Measurements from ENCODE around the gene TSEN15.
A peak's percentile ranks its signal among the peaks of the same experiment; 100 is the strongest.

The TSEN15 gene

DNA sequence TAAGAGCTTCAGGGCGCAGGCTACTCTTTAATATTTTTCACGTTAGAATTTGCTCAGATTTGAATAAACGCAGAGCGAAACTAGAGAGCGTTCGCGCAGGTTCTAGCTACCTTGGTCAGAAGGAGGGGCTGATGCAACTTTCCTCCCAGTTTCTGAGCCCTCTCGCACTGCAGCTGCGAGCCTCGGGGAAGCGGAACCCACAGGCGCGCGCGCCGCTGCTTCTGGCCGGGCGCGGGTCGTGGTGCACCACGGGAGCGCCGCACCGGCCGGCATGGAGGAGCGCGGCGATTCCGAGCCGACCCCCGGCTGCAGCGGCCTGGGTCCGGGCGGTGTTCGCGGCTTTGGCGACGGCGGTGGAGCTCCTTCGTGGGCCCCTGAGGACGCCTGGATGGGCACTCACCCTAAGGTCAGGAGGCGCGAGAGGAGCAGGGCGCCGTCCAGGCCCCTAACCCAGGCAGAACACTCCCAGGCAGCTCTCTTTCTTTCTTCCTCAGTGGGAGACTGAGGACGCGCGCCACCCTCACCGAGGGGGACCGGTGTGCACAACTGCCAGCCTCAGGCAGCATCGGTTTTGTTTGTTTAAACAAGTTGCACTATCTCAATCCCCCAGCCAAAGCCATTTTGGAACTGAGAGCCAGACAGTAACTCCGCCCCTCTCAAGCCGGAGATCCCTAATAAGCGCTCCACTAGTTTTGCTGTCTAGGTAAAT lies at the start of gene TSEN15:
TSS of gene TSEN15 (plus strand) at position 246 of the 709 bp plus-strand sequence. CDS start at position 272, 26 bp downstream.
- peak; percentile 92 for DNase-seq (ENCODE audit: low spot score)

DNA sequence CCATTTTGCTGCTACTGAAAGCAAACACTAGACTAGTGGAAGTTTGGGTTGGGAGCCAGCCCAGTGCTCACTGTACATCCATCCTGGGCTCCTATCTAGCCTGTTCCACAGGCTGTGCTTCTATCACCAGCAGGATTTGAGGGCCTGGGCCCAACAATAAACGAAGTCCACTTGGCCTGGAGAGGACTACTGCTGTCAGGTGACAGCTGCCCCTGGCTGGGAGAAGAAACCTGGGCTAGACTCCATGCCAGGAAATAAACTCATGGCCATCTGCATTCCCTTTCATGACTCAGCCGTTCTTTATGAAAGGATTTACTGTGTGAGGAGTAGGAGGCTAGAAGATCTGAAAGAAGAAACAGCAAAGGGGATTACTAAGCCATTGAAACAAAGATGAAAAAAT lies 49.5 kb upstream of the TSEN15 start:
- peak; percentile 75 for DNase-seq (ENCODE audit: low spot score)

DNA sequence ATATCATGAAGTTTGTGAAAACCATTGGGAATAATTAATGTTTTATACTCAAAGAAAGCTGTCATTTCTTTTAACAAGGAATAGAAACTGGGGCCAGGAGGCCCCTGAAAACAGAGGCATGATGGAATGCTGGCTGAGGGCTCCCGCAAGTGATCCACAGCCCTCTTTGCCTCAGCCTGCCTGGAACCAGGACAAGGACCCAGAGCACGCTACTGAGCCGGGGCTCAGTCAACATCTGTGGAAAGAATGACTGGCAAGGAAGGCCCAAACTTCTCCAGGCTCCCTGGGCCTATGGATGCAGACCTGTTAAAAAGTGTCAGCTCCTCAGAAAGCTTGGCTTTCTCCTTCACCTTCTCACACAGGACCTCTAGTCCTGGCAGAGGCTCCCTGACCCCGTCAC lies 46.6 kb upstream of the TSEN15 start:
- DNase-seq (ENCODE audit: low spot score), result no peak

- DNase-seq (ENCODE audit: low spot score), result no peak
Observed at GRCh38 chr1:184005506-184005905, 46.0 kb upstream of the TSEN15 start.

GRCh38 chr1:184010788-184011187 lies 40.7 kb upstream of the TSEN15 start:
- no peak for DNase-seq (ENCODE audit: low spot score)

DNA sequence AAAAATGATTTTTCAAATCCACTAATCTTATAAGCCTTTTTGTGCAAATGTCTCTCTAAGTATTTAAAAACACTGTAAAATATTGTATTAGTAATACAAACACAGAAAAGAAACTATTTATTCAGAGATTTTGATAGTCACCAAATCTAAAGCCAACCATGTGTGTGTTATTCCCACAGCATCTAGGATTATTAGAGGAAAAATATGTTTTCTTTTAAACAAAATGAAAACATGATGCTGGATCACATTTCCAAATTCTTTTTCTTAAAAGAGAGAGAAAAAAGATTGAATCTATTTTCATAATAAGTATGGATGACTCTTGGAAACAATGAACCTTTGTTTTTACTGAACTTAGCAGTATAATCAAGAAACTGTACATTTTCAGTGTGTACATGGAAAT lies 39.3 kb upstream of the TSEN15 start:
- DNase-seq (ENCODE audit: low spot score), result no peak

- peak; percentile 31 for DNase-seq (ENCODE audit: low spot score)
Observed at GRCh38 chr1:184014271-184014670, 37.3 kb upstream of the TSEN15 start.

DNA sequence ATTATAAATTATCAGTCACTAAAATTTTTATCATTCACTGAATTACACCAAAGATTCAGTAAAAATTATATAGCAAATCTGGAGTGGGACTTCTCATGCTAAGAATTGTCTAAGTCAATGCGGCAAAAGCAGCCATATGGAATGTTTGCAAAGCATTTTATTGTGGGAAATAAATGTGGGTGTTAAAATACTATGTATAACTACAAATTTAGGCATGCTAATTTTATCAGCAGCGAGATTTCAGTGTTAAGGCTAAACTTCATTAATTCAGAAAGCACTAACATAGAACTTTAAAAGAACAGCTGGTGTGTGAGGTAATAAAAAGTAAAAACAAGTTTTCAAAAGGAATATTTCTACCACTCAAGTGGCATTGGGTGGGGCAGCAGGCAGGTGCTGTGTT lies 35.4 kb upstream of the TSEN15 start:
- no peak for DNase-seq (ENCODE audit: low spot score)

- DNase-seq (ENCODE audit: low spot score), result no peak
Observed at GRCh38 chr1:184017306-184017705, 34.2 kb upstream of the TSEN15 start.

DNA sequence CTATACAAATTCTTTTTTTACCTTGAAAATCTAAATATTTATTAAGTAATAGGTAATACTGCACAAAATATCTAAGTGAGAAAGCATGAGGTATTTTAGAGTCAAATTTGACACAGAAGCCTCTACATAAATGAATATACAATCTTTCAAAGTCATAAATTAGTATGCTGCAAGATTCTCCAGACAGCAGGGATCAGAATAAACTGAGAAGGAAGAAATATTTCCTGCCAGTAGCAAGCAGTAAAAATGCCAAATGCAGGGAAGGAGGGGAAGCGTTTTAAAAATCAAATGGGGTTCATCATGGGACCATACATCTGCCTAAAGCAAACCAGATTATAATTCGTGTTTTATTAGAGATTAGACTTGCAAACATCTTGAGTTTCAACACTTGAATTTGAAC lies 32.9 kb upstream of the TSEN15 start:
- DNase-seq (ENCODE audit: low spot score), result no peak

DNA sequence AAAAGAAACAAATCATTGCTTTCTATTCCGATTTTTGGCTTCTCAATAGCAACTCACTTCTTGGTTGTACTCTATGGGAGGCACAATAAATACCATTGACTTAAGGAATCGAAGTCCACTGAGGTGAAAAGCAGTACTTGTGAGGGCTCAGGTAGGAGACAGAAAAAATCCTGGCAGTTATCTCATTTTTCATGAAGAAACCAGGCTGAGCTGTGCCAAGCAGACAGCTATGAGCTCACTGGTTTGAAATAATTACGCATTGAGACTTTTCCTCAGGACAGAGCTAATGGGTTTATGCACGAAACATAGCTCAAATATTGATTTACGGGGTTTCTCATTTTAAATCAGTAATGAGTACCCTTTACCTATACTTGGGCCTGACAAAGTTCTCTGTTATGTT lies 32.5 kb upstream of the TSEN15 start:
- no peak for DNase-seq (ENCODE audit: low spot score)

DNA sequence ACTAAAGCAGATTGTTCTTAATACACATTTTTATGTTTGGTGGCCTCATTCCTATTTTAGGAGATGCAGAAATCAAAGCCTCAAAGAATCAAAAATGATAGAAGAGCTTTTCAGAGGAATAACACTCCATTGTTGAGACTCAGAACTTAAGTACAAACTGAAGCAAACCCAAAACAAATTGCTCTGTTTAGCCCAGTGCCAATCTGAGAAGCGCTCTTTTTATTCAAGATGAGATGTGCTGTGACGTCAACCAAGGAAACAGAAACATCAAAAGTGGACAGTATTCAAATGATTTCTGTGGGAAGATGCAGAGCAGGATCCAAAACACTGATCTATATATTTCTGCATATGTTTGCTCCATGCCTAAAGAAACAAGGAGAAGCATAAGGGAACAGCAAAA lies 32.0 kb upstream of the TSEN15 start:
- DNase-seq (ENCODE audit: low spot score), result no peak

DNA sequence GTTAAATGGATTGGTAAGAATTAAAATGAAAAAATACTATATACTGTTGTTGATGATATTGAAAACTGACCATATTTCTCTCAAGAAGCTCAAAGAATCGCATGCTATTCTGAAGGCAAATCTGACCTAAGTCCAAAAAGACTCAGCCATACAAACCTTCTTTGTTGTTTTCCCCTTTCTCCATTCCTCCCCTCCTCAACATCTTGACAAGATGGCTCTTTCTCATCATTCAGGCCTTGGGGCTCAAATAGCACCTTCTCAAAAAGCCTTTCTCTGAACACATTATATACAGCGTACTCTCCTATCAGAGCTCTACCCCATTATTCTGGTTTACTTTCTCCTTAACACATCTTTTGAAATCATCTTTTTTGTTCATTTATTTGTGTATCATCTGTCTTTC lies 31.2 kb upstream of the TSEN15 start:
- DNase-seq (ENCODE audit: low spot score), result no peak

DNA sequence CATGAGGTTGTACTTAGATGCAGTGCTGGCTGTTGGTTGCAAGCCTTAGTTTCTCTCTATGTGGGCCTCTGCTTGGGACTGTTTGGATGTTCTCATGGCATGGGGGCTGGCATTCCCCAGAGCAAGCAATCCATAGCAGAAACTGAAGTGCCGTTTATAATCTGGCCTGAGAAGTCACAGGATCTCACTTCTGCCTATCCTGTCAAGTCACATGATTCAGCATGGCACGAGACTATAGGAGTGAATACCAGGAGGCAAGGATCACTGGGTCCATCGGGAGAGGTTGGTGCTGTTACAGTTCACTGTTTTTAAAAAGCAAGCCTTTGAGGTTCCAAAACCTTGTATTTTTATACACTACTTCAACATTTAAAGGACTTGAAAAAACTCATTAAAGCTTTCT lies 30.7 kb upstream of the TSEN15 start:
- no peak for DNase-seq (ENCODE audit: low spot score)

- DNase-seq (ENCODE audit: low spot score), result no peak
Observed at GRCh38 chr1:184021728-184022127, 29.8 kb upstream of the TSEN15 start.

DNA sequence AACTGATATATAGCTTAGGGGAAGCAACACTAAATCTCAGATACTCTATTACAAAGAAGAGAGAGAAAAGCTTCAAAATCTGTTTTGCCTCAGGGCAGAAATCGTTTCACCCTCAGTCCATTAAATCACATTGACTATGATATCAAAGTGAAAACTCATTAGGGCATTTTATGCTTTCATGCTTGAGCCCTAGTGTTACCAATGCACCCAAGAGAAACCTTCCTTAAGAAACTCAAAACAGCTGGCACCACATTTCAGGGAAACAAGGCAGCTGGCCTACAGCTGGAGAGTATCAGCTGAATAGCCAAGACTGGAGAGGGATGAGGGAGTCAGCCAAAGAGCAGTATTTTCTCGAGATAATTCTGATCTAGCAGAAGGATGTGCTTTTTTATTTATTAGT lies 28.9 kb upstream of the TSEN15 start:
- peak; percentile 37 for DNase-seq (ENCODE audit: low spot score)

DNA sequence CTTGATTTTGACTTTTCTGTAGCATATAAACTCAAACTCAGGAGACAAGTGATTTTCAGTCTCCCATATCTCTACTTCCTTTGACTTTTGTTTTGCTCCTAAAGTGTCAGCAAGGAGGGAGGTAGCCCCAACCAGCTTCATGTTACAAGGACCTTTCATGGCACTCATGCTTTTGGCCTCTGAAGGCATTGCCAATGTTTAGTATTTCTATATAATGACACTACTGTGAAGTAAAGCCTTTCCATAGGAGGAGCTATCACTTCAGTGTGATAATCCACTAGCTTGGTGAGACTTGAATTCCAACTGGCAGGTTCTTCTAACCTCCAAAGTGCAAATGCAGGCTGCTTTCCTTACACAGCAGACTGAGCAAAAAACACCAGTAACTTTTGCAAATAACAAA lies 28.4 kb upstream of the TSEN15 start:
- DNase-seq (ENCODE audit: low spot score), result no peak

DNA sequence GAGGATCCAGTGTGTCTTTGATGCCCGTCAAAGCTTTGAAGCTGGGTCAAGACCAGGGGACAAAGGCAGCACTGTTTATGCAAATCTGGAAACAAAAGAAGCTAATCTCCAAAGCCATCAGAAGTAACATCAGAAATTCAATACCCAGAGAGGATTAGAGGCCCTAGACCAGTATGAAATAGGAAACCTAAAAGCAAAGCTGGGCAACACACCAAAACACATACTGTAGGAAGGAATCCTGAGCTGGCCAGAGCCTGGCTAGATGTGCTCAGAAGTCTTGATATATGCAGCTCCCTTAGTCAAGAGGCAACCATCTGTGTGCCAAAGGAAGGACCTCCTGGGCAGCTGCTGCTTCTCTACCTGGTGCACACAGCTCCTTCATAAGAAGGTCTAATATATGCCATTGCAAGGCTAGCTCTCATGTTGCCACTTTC lies 26.3 kb upstream of the TSEN15 start:
- peak; percentile 80 for DNase-seq (ENCODE audit: low spot score)

DNA sequence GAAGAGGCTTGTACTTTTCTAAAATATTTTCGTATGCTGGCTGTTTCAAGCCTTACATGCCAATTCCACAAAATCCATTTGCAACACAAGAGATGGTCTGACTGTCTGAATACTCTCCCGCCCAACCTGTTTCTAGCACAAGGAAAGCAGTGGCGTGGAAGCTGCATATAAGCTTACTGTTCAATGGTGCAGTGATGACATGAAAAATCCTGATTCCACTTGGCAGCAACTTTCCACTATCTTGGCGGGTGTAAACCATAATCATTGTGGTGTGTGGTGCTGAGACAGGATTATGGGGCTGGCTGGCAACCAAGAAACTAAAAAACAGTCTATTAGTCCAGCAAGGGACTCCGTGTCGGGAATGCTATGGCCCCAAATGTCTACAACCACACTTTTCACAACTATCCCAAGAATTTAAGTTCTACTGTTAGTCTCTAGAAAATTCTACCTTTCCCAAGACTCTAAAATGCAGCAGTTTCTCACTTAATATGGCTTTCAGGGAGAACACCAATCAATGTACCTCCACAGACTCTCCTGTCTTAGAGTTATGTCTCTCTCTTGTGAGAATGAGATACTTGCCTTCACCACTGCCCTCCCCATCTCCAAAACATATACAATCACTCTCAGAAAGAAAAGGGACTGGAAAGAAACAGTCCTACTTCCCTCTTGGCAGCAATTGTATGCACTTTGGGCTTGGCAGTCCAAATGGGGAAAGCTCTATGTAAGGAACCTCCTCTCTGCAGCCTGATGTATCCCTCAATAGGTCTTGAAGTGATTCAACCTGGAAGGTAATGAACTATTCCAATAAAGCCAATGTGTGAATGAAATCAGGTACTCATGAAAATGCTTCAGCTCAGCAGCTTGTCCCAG lies 23.5 kb upstream of the TSEN15 start:
- peak; percentile 31 for DNase-seq (ENCODE audit: low spot score)

- no peak for DNase-seq (ENCODE audit: low spot score)
Observed at GRCh38 chr1:184028854-184029623, 22.5 kb upstream of the TSEN15 start.

DNA sequence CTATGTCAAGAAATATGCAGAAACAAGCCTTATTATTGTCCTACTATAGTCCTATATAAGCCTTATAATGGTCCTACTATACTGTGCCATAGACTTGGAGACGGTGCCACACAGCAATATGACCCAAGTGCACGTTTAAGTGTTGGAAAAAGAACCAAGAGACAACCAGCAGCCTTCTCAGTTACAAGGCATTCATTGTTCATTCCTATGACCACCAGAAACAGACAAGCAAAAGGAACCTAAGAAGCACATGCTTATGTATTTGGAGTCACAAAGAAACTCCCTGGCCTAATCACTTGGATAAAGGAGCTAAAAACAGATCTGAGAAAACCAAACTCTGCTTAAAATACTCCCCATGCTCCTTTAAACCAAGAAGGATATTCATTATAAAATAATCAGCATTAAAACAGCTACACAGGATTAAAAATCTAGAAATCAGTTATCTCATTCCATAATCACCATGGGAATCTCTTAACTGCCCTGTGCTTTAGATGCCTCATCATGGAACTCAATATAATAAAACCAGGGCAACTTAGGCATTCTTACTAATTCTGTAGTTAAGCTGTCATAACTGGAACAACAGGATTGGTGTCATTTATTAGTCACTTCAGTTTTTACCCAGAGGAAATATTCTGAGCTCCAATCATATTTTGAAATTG lies 21.0 kb upstream of the TSEN15 start:
- no peak for DNase-seq (ENCODE audit: low spot score)

- DNase-seq (ENCODE audit: low spot score), result no peak
Observed at GRCh38 chr1:184031092-184031408, 20.5 kb upstream of the TSEN15 start.

Measured in AG20443 (cell line).